Measurements from ENCODE around the gene FCER1G.

GRCh38 chr1:161176468-161177111 is 38.5 kb upstream of the FCER1G start:
- TF ChIP-seq POLR2AphosphoS5 (IDR thresholded peaks at IDR 0.05) = no peak
- TF ChIP-seq EZH2 (IDR thresholded peaks at IDR 0.05; ENCODE audit: borderline replicate concordance, insufficient read depth, low read length, poor library complexity, severe bottlenecking) = no peak
- no peak for TF ChIP-seq CTCF (IDR thresholded peaks at IDR 0.05; ENCODE audit: poor library complexity, severe bottlenecking)
- TF ChIP-seq RAD21 (conservative IDR thresholded peaks at IDR 0.05) = no peak
- no peak for TF ChIP-seq EP300 (conservative IDR thresholded peaks at IDR 0.05; ENCODE audit: poor library complexity, severe bottlenecking)
- TF ChIP-seq SMC3 (conservative IDR thresholded peaks at IDR 0.05; ENCODE audit: poor library complexity) = no peak
